Peyer's patch (tissue), 4 donors: ENCODE results near the gene LOXHD1.

Experiments used
- POLR2A ChIP-seq, 2 donors: fragments of 450-650 bp; IDR thresholded peaks; one replicate each; pipeline ENCODE4 v1.5.1; 2017; ENCODE audit warnings: antibody characterized with exemption in 2 of 2, mild to moderate bottlenecking in 2 of 2, moderate library complexity in 2 of 2
- TF ChIP-seq, protein P1 (sequence below), 6 experiments: fragments of 450-650 bp in 4 of 6; fragments of 200-600 bp in 2 of 6; sonication (generic) in 1 of 6; IDR thresholded peaks; one replicate each; pipeline ENCODE4 v1.5.1; 2017 to 2019; ENCODE audit warnings: antibody characterized with exemption in 6 of 6, mild to moderate bottlenecking in 3 of 6, moderate library complexity in 1 of 6

DNA sequence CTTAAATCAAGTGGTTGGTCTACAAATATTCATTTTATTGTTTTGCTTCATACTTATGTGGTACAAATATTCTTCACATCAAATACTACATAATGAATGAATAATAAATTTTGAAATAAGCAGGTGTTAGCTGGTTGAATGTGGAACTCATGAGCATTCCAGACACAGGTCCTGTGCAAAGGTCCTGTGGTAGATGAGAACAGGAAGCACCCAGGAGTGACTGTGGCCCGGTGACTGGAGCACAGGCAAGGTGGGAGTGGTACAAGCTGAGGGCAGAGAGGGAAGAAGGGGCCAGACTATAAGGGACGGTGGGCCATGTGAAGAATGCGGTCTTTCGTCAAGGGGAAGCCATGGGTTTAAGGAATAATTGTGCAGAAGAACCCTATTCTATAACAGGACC, 26.2 kb upstream of the LOXHD1 start:
- TF ChIP-seq, protein P1, sequence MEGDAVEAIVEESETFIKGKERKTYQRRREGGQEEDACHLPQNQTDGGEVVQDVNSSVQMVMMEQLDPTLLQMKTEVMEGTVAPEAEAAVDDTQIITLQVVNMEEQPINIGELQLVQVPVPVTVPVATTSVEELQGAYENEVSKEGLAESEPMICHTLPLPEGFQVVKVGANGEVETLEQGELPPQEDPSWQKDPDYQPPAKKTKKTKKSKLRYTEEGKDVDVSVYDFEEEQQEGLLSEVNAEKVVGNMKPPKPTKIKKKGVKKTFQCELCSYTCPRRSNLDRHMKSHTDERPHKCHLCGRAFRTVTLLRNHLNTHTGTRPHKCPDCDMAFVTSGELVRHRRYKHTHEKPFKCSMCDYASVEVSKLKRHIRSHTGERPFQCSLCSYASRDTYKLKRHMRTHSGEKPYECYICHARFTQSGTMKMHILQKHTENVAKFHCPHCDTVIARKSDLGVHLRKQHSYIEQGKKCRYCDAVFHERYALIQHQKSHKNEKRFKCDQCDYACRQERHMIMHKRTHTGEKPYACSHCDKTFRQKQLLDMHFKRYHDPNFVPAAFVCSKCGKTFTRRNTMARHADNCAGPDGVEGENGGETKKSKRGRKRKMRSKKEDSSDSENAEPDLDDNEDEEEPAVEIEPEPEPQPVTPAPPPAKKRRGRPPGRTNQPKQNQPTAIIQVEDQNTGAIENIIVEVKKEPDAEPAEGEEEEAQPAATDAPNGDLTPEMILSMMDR (IDR thresholded peaks at IDR 0.05), result no peak
- no peak for TF ChIP-seq POLR2A (IDR thresholded peaks at IDR 0.05)
